ENCODE results near the gene TMPRSS4. TPM values are rescaled to one million over a fixed set of nuclear protein-coding genes. Genes with fewer than 3 reads are reported as not detected.

Gene TMPRSS4
- not detected for total RNA-seq

GRCh38 chr11:118076754-118077281 lies at the start of gene TMPRSS4:
Gene TMPRSS4, plus strand, starts transcription at chr11:118077078. Its CDS starts 225 bp downstream, at chr11:118077303.
- Mint-ChIP-seq H3K4me1 (peaks cover 1% of the 10 kb centered on the region), H3K36me3 (no peaks in the 10 kb centered on the region), H3K27ac (no peak within 1 kb of the TSS), H3K27me3 (no peaks in the 10 kb centered on the region), H3K9me3 (no peaks in the 10 kb centered on the region), H3K4me3 (no peak within 1 kb of the TSS)
- no peak for DNase-seq

DNA sequence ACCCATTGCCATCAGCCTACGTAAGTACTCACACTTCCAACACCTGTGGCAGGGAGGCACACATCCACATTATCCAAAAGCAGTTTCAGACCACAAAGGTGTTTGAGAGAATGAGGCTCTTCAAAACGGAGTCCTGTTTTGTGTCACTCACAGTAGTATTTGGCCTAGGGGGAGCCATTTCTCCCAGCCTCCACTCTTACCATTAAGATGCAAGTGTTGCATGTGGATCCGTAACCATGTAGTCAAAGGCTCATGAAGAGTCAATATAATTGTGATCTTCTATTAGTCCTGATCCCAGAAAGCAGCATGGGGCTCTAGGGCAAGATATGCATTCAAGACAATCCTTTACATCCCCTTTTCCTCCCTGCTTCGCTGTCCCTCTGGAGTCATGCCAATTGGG lies 49.2 kb upstream of the TMPRSS4 start:
- DNase-seq: no peak
- H3K27ac Mint-ChIP-seq: no peak overlapping the region
- peaks cover 1% of the 10 kb centered on the region for H3K36me3 Mint-ChIP-seq
- H3K4me3 Mint-ChIP-seq: no peak overlapping the region
- H3K27me3 Mint-ChIP-seq: no peaks in the 10 kb centered on the region
- H3K4me1 Mint-ChIP-seq: peaks cover 25% of the 10 kb centered on the region
- H3K9me3 Mint-ChIP-seq: no peaks in the 10 kb centered on the region

GRCh38 chr11:118028626-118029025 lies 48.3 kb upstream of the TMPRSS4 start:
- no peaks in the 10 kb centered on the region for H3K9me3 Mint-ChIP-seq
- no peak overlapping the region for H3K4me3 Mint-ChIP-seq
- no peaks in the 10 kb centered on the region for H3K27me3 Mint-ChIP-seq
- H3K36me3 Mint-ChIP-seq: peaks cover 1% of the 10 kb centered on the region
- peaks cover 30% of the 10 kb centered on the region for H3K4me1 Mint-ChIP-seq
- no peak overlapping the region for H3K27ac Mint-ChIP-seq
- DNase-seq: no peak

DNA sequence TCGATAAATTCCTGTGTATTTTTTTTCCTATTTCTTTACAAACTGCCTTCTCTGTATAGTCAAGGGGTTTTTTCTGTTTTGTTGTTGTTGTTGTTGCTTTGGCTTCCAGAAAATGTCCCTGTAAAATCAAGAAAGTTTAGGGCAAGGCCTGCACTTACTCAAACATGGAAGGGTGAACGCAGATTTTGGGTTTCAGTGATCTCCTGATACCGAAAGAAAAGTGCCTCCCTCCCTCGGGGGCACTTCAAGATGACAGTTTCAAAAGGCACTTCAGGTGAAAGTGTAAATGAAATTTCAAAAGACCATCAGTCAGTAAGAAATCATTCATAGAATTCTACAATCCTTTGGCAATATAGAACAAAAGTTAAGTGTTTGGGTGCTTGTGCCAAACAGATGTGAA lies 43.4 kb upstream of the TMPRSS4 start:
- H3K27ac Mint-ChIP-seq: no peak overlapping the region
- no peaks in the 10 kb centered on the region for H3K9me3 Mint-ChIP-seq
- no peak overlapping the region for H3K4me3 Mint-ChIP-seq
- peaks cover 24% of the 10 kb centered on the region for H3K4me1 Mint-ChIP-seq
- no peaks in the 10 kb centered on the region for H3K27me3 Mint-ChIP-seq
- H3K36me3 Mint-ChIP-seq: no peaks in the 10 kb centered on the region
- DNase-seq: no peak

- no peaks in the 10 kb centered on the region for H3K36me3 Mint-ChIP-seq
- H3K27me3 Mint-ChIP-seq: no peaks in the 10 kb centered on the region
- H3K4me3 Mint-ChIP-seq: no peak overlapping the region
- peak overlapping the region; percentile 54 for H3K27ac Mint-ChIP-seq
- H3K9me3 Mint-ChIP-seq: peaks cover 2% of the 10 kb centered on the region
- DNase-seq: no peak
- peaks cover 51% of the 10 kb centered on the region for H3K4me1 Mint-ChIP-seq
These were observed 34.7 kb upstream of the TMPRSS4 start for GRCh38 chr11:118042141-118042540.

DNA sequence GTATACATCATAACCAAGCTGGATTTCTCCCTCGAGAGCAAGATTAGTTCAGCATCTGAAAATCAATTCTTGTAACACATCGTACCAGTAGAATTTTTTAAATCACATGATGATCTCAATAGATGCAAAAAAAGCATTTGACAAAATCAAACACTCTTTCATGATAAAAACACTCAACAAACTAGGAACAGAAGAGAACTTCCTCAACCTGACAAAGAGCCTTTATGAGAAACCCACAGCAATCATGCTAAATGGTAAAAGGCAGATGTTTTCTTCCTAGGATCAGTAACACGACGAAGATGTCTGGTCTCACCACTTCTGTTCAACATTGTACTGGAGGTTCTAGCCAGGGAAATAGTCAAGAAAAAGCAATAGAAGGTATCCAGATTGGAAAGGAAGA lies 34.1 kb upstream of the TMPRSS4 start:
- H3K9me3 Mint-ChIP-seq: peaks cover 2% of the 10 kb centered on the region
- H3K36me3 Mint-ChIP-seq: no peaks in the 10 kb centered on the region
- H3K4me3 Mint-ChIP-seq: no peak overlapping the region
- peak overlapping the region; percentile 65 for H3K27ac Mint-ChIP-seq
- no peak for DNase-seq
- no peaks in the 10 kb centered on the region for H3K27me3 Mint-ChIP-seq
- H3K4me1 Mint-ChIP-seq: peaks cover 56% of the 10 kb centered on the region

DNA sequence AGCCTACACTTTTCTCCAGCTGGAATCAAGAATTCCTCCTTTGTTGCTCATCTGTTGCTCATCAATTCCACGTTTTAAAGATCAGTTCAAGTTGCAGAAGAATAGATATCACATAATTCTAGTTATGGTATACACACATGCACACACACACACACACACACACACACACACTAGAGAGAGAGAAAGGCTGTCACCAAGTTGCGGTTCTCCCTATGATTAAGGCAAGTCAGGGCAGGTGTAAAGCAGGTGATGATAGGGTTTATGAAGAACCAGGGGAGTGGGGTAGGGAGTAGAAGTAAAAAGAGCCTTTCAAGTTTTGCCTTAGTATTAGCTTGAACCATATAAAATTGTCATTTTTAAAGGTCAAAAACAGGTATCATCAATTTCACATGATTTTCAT lies 31.7 kb upstream of the TMPRSS4 start:
- Mint-ChIP-seq H3K36me3 (no peaks in the 10 kb centered on the region), H3K27me3 (no peaks in the 10 kb centered on the region), H3K27ac (peak overlapping the region; percentile 92), H3K9me3 (no peaks in the 10 kb centered on the region), H3K4me3 (no peak overlapping the region), H3K4me1 (peaks cover 62% of the 10 kb centered on the region)
- no peak for DNase-seq

GRCh38 chr11:118046051-118046963 lies 30.6 kb upstream of the TMPRSS4 start:
- DNase-seq: peak; percentile 25
- H3K36me3 Mint-ChIP-seq: no peaks in the 10 kb centered on the region
- H3K4me1 Mint-ChIP-seq: peaks cover 72% of the 10 kb centered on the region
- peak overlapping the region; percentile 92 for H3K27ac Mint-ChIP-seq
- no peaks in the 10 kb centered on the region for H3K9me3 Mint-ChIP-seq
- peak overlapping the region; percentile 23 for H3K4me3 Mint-ChIP-seq
- no peaks in the 10 kb centered on the region for H3K27me3 Mint-ChIP-seq

GRCh38 chr11:118046964-118047700 lies 29.7 kb upstream of the TMPRSS4 start:
- Mint-ChIP-seq H3K4me3 (peak overlapping the region; percentile 33), H3K36me3 (no peaks in the 10 kb centered on the region), H3K9me3 (no peaks in the 10 kb centered on the region), H3K27me3 (no peaks in the 10 kb centered on the region), H3K4me1 (peaks cover 76% of the 10 kb centered on the region), H3K27ac (peak overlapping the region; percentile 92)
- DNase-seq: no peak

- Mint-ChIP-seq H3K9me3 (no peaks in the 10 kb centered on the region), H3K36me3 (no peaks in the 10 kb centered on the region), H3K27ac (no peak overlapping the region), H3K4me1 (peaks cover 76% of the 10 kb centered on the region), H3K27me3 (no peaks in the 10 kb centered on the region), H3K4me3 (no peak overlapping the region)
- DNase-seq: no peak
These were observed 29.1 kb upstream of the TMPRSS4 start for GRCh38 chr11:118047749-118048148.

GRCh38 chr11:118048472-118049370 lies 28.2 kb upstream of the TMPRSS4 start:
- Mint-ChIP-seq H3K36me3 (no peaks in the 10 kb centered on the region), H3K4me3 (no peak overlapping the region), H3K27me3 (no peaks in the 10 kb centered on the region), H3K27ac (peak overlapping the region; percentile 26), H3K4me1 (peaks cover 77% of the 10 kb centered on the region), H3K9me3 (no peaks in the 10 kb centered on the region)
- DNase-seq: no peak

DNA sequence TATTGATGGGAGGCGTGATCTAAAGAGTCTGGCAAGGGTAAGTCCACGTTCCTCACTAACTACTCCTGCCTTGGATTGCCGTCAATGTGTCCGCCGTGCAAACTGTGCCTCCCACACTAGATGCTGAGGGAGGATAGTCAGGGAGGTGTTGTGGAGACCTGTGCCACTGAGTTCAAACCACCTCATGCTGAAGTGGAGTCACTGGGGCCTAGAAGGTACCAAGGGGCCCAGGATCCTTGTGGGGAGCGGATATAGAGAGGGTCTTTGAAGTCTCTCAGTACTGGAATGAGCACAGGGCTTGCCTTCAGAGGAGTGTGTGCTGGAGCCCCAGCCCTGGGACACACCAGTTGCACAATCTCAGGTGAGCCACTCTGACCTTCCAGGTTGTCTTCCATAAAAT lies 27.1 kb upstream of the TMPRSS4 start:
- Mint-ChIP-seq H3K27me3 (no peaks in the 10 kb centered on the region), H3K9me3 (no peaks in the 10 kb centered on the region), H3K27ac (no peak overlapping the region), H3K4me3 (no peak overlapping the region), H3K4me1 (peaks cover 70% of the 10 kb centered on the region), H3K36me3 (no peaks in the 10 kb centered on the region)
- DNase-seq: no peak

GRCh38 chr11:118050208-118050891 lies 26.5 kb upstream of the TMPRSS4 start:
- no peak for DNase-seq
- Mint-ChIP-seq H3K27ac (no peak overlapping the region), H3K4me3 (no peak overlapping the region), H3K4me1 (peaks cover 65% of the 10 kb centered on the region), H3K9me3 (no peaks in the 10 kb centered on the region), H3K27me3 (no peaks in the 10 kb centered on the region), H3K36me3 (no peaks in the 10 kb centered on the region)

DNA sequence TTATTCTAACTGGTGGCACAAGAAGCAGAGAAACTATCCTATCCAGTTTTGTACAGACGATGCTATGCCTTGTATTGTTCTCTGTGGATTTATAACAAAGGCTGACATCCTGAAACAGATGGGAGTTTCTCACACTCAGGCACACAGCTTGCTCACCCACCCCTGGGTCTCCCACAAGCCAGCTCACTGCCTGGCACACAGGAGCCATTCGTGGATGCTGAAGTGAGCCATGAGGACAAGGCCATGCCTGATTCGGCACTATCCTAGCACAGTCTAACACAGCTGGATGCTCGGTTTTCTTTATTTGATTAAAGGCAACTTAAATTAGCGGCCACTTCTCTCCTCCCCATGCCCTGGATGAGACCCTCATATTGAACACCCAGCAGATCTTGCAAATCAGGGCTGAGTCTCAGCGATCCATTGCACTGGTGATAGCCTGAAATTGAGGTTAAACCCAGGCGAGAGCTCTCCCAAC lies 25.7 kb upstream of the TMPRSS4 start:
- peak overlapping the region; percentile 86 for H3K27ac Mint-ChIP-seq
- H3K4me1 Mint-ChIP-seq: peaks cover 58% of the 10 kb centered on the region
- H3K36me3 Mint-ChIP-seq: no peaks in the 10 kb centered on the region
- H3K4me3 Mint-ChIP-seq: no peak overlapping the region
- no peaks in the 10 kb centered on the region for H3K9me3 Mint-ChIP-seq
- DNase-seq: no peak
- H3K27me3 Mint-ChIP-seq: no peaks in the 10 kb centered on the region
